GM21619 (cell line): ENCODE results near the gene EDEM3.
"Not testable (repeated sequence)": the region's sequence is repeated elsewhere in the genome, so short reads cannot be mapped to it uniquely, and the experiment has no call there.

ENCODE experiments used
- ATAC-seq: cut with Tn5 transposase; IDR thresholded peaks from one replicate; pipeline ENCODE4 v1.9.1; 2021; ENCODE audit not compliant: unreplicated experiment

The EDEM3 gene

GRCh38 chr1:184754476-184755225 lies at the start of gene EDEM3:
EDEM3 (minus strand) TSS chr1:184754858; CDS start chr1:184754646, 212 bp downstream.
- peak; percentile 91 for ATAC-seq

- ATAC-seq = no peak
Measured at GRCh38 chr1:184804220-184804619, 49.6 kb upstream of the EDEM3 start.

GRCh38 chr1:184803180-184803492 lies 48.5 kb upstream of the EDEM3 start:
- no peak for ATAC-seq

GRCh38 chr1:184802354-184803179 lies 47.9 kb upstream of the EDEM3 start:
- ATAC-seq = no peak

GRCh38 chr1:184801503-184801902 lies 46.8 kb upstream of the EDEM3 start:
- no peak for ATAC-seq

- no peak for ATAC-seq
Measured at GRCh38 chr1:184800876-184801275, 46.2 kb upstream of the EDEM3 start.

- ATAC-seq = no peak
Measured at GRCh38 chr1:184793967-184794366, 39.3 kb upstream of the EDEM3 start.

- peak; percentile 45 for ATAC-seq
Measured at GRCh38 chr1:184792450-184792969, 37.9 kb upstream of the EDEM3 start.

GRCh38 chr1:184791550-184791900 lies 36.9 kb upstream of the EDEM3 start:
- ATAC-seq = no peak

GRCh38 chr1:184790642-184791549 lies 36.2 kb upstream of the EDEM3 start:
- ATAC-seq = no peak

- no peak for ATAC-seq
Measured at GRCh38 chr1:184789884-184790283, 35.2 kb upstream of the EDEM3 start.

GRCh38 chr1:184788970-184789369 lies 34.3 kb upstream of the EDEM3 start:
- no peak for ATAC-seq

- no peak for ATAC-seq
Measured at GRCh38 chr1:184785529-184785928, 30.9 kb upstream of the EDEM3 start.

- ATAC-seq = not testable (repeated sequence)
Measured at GRCh38 chr1:184783723-184784122, 29.1 kb upstream of the EDEM3 start.

GRCh38 chr1:184781941-184782340 lies 27.3 kb upstream of the EDEM3 start:
- no peak for ATAC-seq

- ATAC-seq = no peak
Measured at GRCh38 chr1:184775885-184776284, 21.2 kb upstream of the EDEM3 start.

GRCh38 chr1:184775329-184775728 lies 20.7 kb upstream of the EDEM3 start:
- ATAC-seq = no peak

- no peak for ATAC-seq
Measured at GRCh38 chr1:184773762-184774320, 19.2 kb upstream of the EDEM3 start.

- no peak for ATAC-seq
Measured at GRCh38 chr1:184771190-184771691, 16.6 kb upstream of the EDEM3 start.

GRCh38 chr1:184770181-184770979 lies 15.7 kb upstream of the EDEM3 start:
- no peak for ATAC-seq
